ENCODE data around the gene F13B. TPM values are rescaled to one million over a fixed set of nuclear protein-coding genes. Genes with fewer than 3 reads are reported as not detected.

The F13B gene
- total and polyA plus RNA-seq, 4 donors, result not detected

DNA sequence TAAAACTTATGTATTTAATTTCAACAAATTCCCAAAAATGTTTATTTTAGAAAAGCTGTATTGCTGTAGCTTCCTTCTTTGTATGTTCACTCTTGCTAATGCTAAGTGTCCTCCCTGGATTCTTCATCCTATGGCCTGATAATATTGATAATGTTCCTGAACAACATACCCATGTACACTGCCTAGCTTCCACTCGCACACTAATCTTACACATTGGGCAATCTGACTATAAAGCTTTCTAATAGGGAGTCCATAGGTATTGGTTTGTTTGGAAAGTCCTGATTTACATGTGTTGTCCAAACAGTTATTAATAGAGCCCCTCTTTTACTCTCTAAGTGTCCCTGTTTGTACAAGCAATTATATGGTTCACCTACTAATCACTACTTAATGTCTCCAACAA is 783 bp downstream of the F13B start:
- DNase-seq (no peak), ATAC-seq (ENCODE audit: low FRiP score) (no peak)
- Histone ChIP-seq H3K4me3 (ENCODE audit: low read length in 2 of 2) (no peak overlapping the region), H3K4me1 (ENCODE audit: control insufficient read depth in 1 of 2, insufficient read depth in 2 of 2, low read length in 2 of 2) (no peaks in the 10 kb centered on the region), H3K27me3 (ENCODE audit: control insufficient read depth in 1 of 2, insufficient read depth in 2 of 2, low read length in 1 of 2) (no peaks in the 10 kb centered on the region), H3K9me3 (ENCODE audit: control insufficient read depth, low read length) (peaks cover 4% of the 10 kb centered on the region), H3K27ac (ENCODE audit: low read depth in 1 of 2, low read length in 2 of 2) (no peak overlapping the region), H3K36me3 (ENCODE audit: control insufficient read depth in 1 of 2, insufficient read depth in 2 of 2, low read length in 1 of 2) (no peaks in the 10 kb centered on the region)
- WGBS, 2 donors, result 92 to 98% methylated on average over 1 of the region's 1 CpG
- intact Hi-C loops (cut with DNase I), result no loop called here

- no peak overlapping the region for H3K27ac ChIP-seq (ENCODE audit: low read depth in 1 of 2, low read length in 2 of 2)
- H3K4me3 ChIP-seq (ENCODE audit: low read length in 2 of 2), result no peak overlapping the region
- no peaks in the 10 kb centered on the region for H3K4me1 ChIP-seq (ENCODE audit: control insufficient read depth in 1 of 2, insufficient read depth in 2 of 2, low read length in 2 of 2)
- no peaks in the 10 kb centered on the region for H3K36me3 ChIP-seq (ENCODE audit: control insufficient read depth in 1 of 2, insufficient read depth in 2 of 2, low read length in 1 of 2)
- ATAC-seq (ENCODE audit: low FRiP score), result no peak
- peaks cover 4% of the 10 kb centered on the region for H3K9me3 ChIP-seq (ENCODE audit: control insufficient read depth, low read length)
- DNase-seq, result no peak
- H3K27me3 ChIP-seq (ENCODE audit: control insufficient read depth in 1 of 2, insufficient read depth in 2 of 2, low read length in 1 of 2), result no peaks in the 10 kb centered on the region
- intact Hi-C loops (cut with DNase I), result no loop called here
These were observed 1.5 kb downstream of the F13B start for GRCh38 chr1:197065559-197065958.

- 68 to 73% methylated on average over 2 of the region's 2 CpGs for WGBS, 2 donors
- no peak overlapping the region for H3K4me3 ChIP-seq (ENCODE audit: low read length in 2 of 2)
These were observed 3.8 kb downstream of the F13B start for GRCh38 chr1:197063212-197063611.

GRCh38 chr1:197062692-197063091 is 4.4 kb downstream of the F13B start:
- intact Hi-C loops (cut with DNase I), result no loop called here
- Histone ChIP-seq H3K27ac (ENCODE audit: low read depth in 1 of 2, low read length in 2 of 2) (no peak overlapping the region), H3K27me3 (ENCODE audit: control insufficient read depth in 1 of 2, insufficient read depth in 2 of 2, low read length in 1 of 2) (no peaks in the 10 kb centered on the region), H3K4me1 (ENCODE audit: control insufficient read depth in 1 of 2, insufficient read depth in 2 of 2, low read length in 2 of 2) (no peaks in the 10 kb centered on the region), H3K9me3 (ENCODE audit: control insufficient read depth, low read length) (no peaks in the 10 kb centered on the region), H3K36me3 (ENCODE audit: control insufficient read depth in 1 of 2, insufficient read depth in 2 of 2, low read length in 1 of 2) (no peaks in the 10 kb centered on the region), H3K4me3 (ENCODE audit: low read length in 2 of 2) (no peak overlapping the region)
- ATAC-seq (ENCODE audit: low FRiP score), result no peak
- no peak for DNase-seq
- WGBS, 2 donors, result 79 to 92% methylated on average over 2 of the region's 2 CpGs

More at GRCh38 chr1:197063212-197063611, 3.8 kb downstream of the F13B start:
- no peak overlapping the region for H3K27ac ChIP-seq (ENCODE audit: low read depth in 1 of 2, low read length in 2 of 2)
- intact Hi-C loops (cut with DNase I), result no loop called here
- H3K27me3 ChIP-seq (ENCODE audit: control insufficient read depth in 1 of 2, insufficient read depth in 2 of 2, low read length in 1 of 2), result no peaks in the 10 kb centered on the region
- ATAC-seq (ENCODE audit: low FRiP score) (no peak), DNase-seq (no peak)
- no peaks in the 10 kb centered on the region for H3K4me1 ChIP-seq (ENCODE audit: control insufficient read depth in 1 of 2, insufficient read depth in 2 of 2, low read length in 2 of 2)
- no peaks in the 10 kb centered on the region for H3K9me3 ChIP-seq (ENCODE audit: control insufficient read depth, low read length)
- H3K36me3 ChIP-seq (ENCODE audit: control insufficient read depth in 1 of 2, insufficient read depth in 2 of 2, low read length in 1 of 2), result no peaks in the 10 kb centered on the region

DNA sequence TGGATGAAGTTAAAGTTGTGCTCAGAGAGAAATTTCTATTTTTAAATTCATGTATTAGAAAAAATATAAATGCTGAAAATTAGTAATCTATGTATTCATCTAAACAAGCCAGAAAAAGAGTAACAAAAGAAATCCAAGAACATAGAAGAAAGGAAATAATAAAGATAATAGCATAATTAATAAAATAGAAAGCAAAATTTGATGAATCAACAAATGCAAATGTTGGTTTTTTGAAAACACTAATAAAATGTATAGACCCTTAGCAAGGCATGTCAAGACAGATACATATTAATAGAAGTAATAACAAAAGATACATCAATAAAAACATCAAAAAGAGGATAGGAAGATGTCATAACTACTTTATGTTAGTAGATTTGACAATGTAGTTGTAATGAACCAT is 18.0 kb downstream of the F13B start:
- no peak overlapping the region for H3K27ac ChIP-seq (ENCODE audit: low read depth in 1 of 2, low read length in 2 of 2)
- no peaks in the 10 kb centered on the region for H3K27me3 ChIP-seq (ENCODE audit: control insufficient read depth in 1 of 2, insufficient read depth in 2 of 2, low read length in 1 of 2)
- no peak for DNase-seq
- H3K4me1 ChIP-seq (ENCODE audit: control insufficient read depth in 1 of 2, insufficient read depth in 2 of 2, low read length in 2 of 2), result no peaks in the 10 kb centered on the region
- no peaks in the 10 kb centered on the region for H3K36me3 ChIP-seq (ENCODE audit: control insufficient read depth in 1 of 2, insufficient read depth in 2 of 2, low read length in 1 of 2)
- H3K4me3 ChIP-seq (ENCODE audit: low read length in 2 of 2), result no peak overlapping the region
- no peaks in the 10 kb centered on the region for H3K9me3 ChIP-seq (ENCODE audit: control insufficient read depth, low read length)
- no peak for ATAC-seq (ENCODE audit: low FRiP score)
- intact Hi-C loops (cut with DNase I), result no loop called here

GRCh38 chr1:197042676-197043341 is 24.3 kb downstream of the F13B start:
- DNase-seq (no peak), ATAC-seq (ENCODE audit: low FRiP score) (no peak)
- intact Hi-C loops (cut with DNase I), result no loop called here
- Histone ChIP-seq H3K4me1 (ENCODE audit: control insufficient read depth in 1 of 2, insufficient read depth in 2 of 2, low read length in 2 of 2) (no peaks in the 10 kb centered on the region), H3K36me3 (ENCODE audit: control insufficient read depth in 1 of 2, insufficient read depth in 2 of 2, low read length in 1 of 2) (no peaks in the 10 kb centered on the region), H3K4me3 (ENCODE audit: low read length in 2 of 2) (no peak overlapping the region), H3K27me3 (ENCODE audit: control insufficient read depth in 1 of 2, insufficient read depth in 2 of 2, low read length in 1 of 2) (no peaks in the 10 kb centered on the region), H3K9me3 (ENCODE audit: control insufficient read depth, low read length) (no peaks in the 10 kb centered on the region), H3K27ac (ENCODE audit: low read depth in 1 of 2, low read length in 2 of 2) (no peak overlapping the region)
- WGBS, 2 donors, result 61 to 69% methylated on average over 2 to 4 of the region's 4 CpGs

- Histone ChIP-seq H3K27ac (ENCODE audit: low read depth in 1 of 2, low read length in 2 of 2) (no peak overlapping the region), H3K4me3 (ENCODE audit: low read length in 2 of 2) (no peak overlapping the region), H3K9me3 (ENCODE audit: control insufficient read depth, low read length) (no peaks in the 10 kb centered on the region), H3K36me3 (ENCODE audit: control insufficient read depth in 1 of 2, insufficient read depth in 2 of 2, low read length in 1 of 2) (no peaks in the 10 kb centered on the region), H3K4me1 (ENCODE audit: control insufficient read depth in 1 of 2, insufficient read depth in 2 of 2, low read length in 2 of 2) (no peaks in the 10 kb centered on the region), H3K27me3 (ENCODE audit: control insufficient read depth in 1 of 2, insufficient read depth in 2 of 2, low read length in 1 of 2) (no peaks in the 10 kb centered on the region)
- DNase-seq (no peak), ATAC-seq (ENCODE audit: low FRiP score) (no peak)
- WGBS, 2 donors, result 68 to 76% methylated on average over 7 of the region's 7 CpGs
- intact Hi-C loops (cut with DNase I), result no loop called here
These were observed 25.3 kb downstream of the F13B start for GRCh38 chr1:197041486-197042353.

DNA sequence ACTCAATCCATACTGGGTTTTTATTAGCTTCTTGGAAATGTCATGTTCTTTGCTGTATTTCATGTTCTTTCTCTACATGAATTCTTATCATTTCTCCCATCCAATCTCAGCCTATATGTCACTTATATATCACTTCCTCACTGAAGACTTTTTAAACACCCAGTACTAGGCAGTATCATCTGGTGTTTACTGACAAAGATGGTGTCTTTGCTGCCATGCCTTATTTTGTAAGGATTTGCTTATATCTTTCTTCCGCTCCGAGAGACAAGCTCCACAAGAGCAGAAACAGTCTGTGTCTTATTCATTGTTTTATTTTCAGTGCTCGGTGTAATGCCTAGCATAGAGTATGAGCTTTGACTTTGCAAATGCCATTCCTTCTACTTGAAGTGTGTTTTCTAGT is 30.2 kb downstream of the F13B start:
- no peak overlapping the region for H3K27ac ChIP-seq (ENCODE audit: low read depth in 1 of 2, low read length in 2 of 2)
- H3K36me3 ChIP-seq (ENCODE audit: control insufficient read depth in 1 of 2, insufficient read depth in 2 of 2, low read length in 1 of 2), result no peaks in the 10 kb centered on the region
- no peak overlapping the region for H3K4me3 ChIP-seq (ENCODE audit: low read length in 2 of 2)
- H3K9me3 ChIP-seq (ENCODE audit: control insufficient read depth, low read length), result no peaks in the 10 kb centered on the region
- no peaks in the 10 kb centered on the region for H3K4me1 ChIP-seq (ENCODE audit: control insufficient read depth in 1 of 2, insufficient read depth in 2 of 2, low read length in 2 of 2)
- H3K27me3 ChIP-seq (ENCODE audit: control insufficient read depth in 1 of 2, insufficient read depth in 2 of 2, low read length in 1 of 2), result no peaks in the 10 kb centered on the region
- intact Hi-C loops (cut with DNase I), result no loop called here
- ATAC-seq (ENCODE audit: low FRiP score), result no peak
- 94 to 95% methylated on average over 3 of the region's 3 CpGs for WGBS, 2 donors
- DNase-seq, result no peak

All from aorta (tissue), 5 donors.